Activated naive CD8-positive, alpha-beta T cell treated with anti-CD3 and anti-CD28 coated beads, Interleukin-2, amount 50 U/mL, for 16 hours (primary cell): ENCODE data around the gene TMEM132D.
"Not testable (repeated sequence)": the region's sequence is repeated elsewhere in the genome, so short reads cannot be mapped to it uniquely, and the experiment has no call there.

Source experiments
- DNase-seq: peaks from one replicate; pipeline ENCODE4 v3.0.0-alpha.2; 2020; ENCODE audit warnings: low read depth, low spot score

TMEM132D gene

DNA sequence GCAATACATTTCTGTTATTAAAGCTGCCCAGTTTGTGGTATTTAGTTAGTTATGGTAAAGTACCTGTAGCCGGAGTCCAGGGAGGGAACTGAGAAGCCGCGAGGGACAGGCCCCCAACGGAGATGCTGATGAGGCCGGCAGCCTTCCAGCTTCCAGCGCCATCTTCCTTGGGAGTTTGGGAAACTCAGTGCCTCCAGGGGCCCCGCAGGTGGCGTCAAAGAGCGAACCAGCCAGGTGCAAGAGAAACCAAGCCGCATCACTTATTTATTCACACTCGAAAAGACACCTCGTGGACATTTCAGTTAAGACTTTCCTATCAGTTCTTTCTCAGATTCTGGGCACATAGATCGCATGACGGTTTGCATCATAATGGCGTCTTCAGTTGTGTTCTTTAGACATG is 833.9 kb downstream of the TMEM132D start:
- no peak for DNase-seq

GRCh38 chr12:129068684-129069083 is 835.1 kb downstream of the TMEM132D start:
- no peak for DNase-seq

DNA sequence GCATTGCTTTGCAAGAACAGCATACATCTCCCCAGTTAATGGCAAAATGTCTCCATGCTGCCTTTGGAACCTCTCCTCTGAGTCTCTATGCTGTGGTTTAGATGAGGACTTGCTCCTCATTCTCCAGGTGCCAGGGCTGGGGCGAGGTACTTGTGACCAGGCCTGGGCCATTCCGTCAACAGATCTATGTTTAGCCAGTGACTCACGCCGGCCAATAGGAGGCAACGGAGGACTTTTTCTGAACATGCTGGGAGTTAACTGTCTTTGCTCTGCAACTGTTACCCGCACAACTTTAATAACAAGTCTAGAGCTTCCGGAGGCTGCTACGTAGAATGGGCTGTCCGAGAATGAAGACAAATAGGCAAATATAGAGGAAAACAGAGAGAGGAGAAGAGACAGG is 836.3 kb downstream of the TMEM132D start:
- DNase-seq: no peak

- DNase-seq: no peak
Observed at GRCh38 chr12:129064209-129064855, 839.5 kb downstream of the TMEM132D start.

GRCh38 chr12:129063600-129063999 is 840.2 kb downstream of the TMEM132D start:
- DNase-seq: no peak

GRCh38 chr12:129053232-129053631 is 850.6 kb downstream of the TMEM132D start:
- DNase-seq: no peak

- DNase-seq: no peak
Observed at GRCh38 chr12:129052373-129052772, 851.5 kb downstream of the TMEM132D start.

GRCh38 chr12:129049917-129050316 is 853.9 kb downstream of the TMEM132D start:
- no peak for DNase-seq

DNA sequence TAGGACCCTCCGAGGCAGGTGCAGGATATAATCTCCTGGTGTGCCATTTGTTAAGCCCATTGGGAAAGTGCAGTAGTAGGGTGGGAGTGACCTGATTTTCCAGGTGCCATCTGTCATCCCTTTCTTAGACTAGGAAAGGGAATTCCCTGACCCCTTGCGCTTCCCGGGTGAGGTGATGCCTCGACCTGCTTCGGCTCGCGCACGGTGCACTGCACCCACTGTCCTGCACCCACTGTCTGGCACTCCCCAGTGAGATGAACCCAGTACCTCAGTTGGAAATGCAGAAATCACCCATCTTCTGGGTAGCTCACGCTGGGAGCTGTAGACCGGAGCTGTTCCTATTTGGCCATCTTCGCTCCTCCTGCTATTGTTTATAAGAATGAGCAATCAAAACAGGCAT is 860.5 kb downstream of the TMEM132D start:
- not testable (repeated sequence) for DNase-seq

- DNase-seq: no peak
Observed at GRCh38 chr12:129036135-129036534, 867.7 kb downstream of the TMEM132D start.

DNA sequence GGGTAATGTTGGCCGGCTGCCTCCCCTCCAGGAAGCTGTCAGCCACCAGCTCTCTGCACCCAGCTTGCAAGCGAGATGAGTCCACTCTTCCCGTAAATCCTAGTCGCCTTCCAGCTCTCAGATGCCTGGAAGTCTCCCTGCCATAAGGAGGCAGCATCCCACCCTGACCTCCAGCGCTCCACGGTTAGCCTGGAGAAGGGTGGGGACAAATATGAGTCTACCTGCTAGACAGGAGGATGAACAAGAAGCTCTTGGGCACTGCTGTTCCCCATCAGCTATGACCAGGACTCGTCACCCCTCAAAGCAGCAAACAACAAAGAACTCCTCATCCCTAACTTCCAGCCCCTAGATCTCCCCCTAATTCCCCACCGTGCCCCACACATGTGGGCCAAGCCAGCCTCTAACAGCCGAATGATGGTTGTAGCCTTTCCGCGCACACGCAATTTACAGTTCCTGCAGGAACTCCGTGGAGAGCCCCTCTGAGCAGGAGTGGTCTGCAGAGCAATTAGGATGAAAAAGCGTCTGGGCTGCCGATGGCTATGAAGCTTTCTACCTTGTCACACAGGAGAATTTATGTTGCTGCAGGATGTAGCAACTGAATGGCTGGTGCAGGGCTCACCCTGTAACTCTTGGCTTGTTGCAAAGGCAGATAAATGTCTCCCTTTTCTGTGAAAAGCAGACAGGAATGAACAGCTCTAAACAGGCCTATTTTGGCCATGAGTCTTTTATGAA is 869.1 kb downstream of the TMEM132D start:
- DNase-seq: no peak

DNA sequence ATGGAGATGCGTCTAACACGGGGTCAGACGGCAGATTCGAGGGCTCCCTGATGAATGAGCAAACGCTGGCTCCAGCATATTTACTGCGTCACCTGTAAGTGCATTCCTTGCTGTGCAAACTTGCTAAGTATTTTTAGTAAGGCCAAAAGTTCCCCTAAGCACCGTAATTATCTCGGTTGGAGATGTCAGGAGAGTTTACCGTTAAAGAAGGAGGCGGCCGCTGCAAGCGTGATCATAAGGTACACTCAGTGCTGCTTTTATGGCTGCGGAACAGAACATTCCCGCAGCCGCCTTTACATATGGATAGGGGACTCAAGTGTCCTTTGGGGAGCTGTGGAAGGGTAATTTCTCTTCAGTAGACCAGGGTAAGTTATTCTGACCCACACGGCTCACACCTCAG is 875.0 kb downstream of the TMEM132D start:
- DNase-seq: no peak

DNA sequence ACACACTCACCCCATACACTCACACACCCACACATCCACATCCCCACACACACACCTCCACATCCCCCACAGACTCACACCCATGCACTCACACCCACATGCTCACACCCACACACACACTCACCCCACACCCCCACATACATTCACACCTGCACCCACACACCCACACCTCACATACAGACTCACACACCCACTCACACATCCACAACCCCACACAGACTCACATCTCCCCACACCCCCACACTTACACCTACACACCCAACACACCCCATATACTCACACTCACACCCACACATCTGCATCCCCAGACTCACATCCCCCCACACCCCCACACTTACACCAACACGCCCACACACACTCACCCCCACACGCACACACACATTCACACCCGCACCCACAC is 878.8 kb downstream of the TMEM132D start:
- no peak for DNase-seq
